Glutamatergic neuron (in vitro differentiated cells): ENCODE measurements around the gene UBE2L6. TPM values are rescaled to one million over a fixed set of nuclear protein-coding genes. Genes with fewer than 3 reads are reported as not detected.

Experiments used
- DNase-seq: peaks from one replicate; pipeline ENCODE4 v3.0.0; 2022
- H3K27ac Mint-ChIP-seq: one replicate; pipeline ENCODE4 v1.8.0; 2020; ENCODE audit warnings: mild to moderate bottlenecking, mixed read lengths, inconsistent platforms; ENCODE audit not compliant: unreplicated experiment
- H3K27me3 Mint-ChIP-seq: one replicate; pipeline ENCODE4 v1.8.0; 2020; ENCODE audit warnings: mild to moderate bottlenecking, moderate library complexity, mixed read lengths, inconsistent platforms; ENCODE audit not compliant: unreplicated experiment
- H3K36me3 Mint-ChIP-seq: one replicate; pipeline ENCODE4 v1.8.0; 2020; ENCODE audit warnings: mild to moderate bottlenecking, mixed read lengths, inconsistent platforms; ENCODE audit not compliant: unreplicated experiment
- H3K4me1 Mint-ChIP-seq: one replicate; pipeline ENCODE4 v1.8.0; 2020; ENCODE audit warnings: mild to moderate bottlenecking, low read depth, mixed read lengths, inconsistent platforms; ENCODE audit not compliant: unreplicated experiment
- H3K4me3 Mint-ChIP-seq: one replicate; pipeline ENCODE4 v1.8.0; 2020; ENCODE audit warnings: mild to moderate bottlenecking, mixed read lengths, inconsistent platforms; ENCODE audit not compliant: unreplicated experiment
- H3K9me3 Mint-ChIP-seq: one replicate; pipeline ENCODE4 v1.8.0; 2020; ENCODE audit warnings: mild to moderate bottlenecking, moderate library complexity, mixed read lengths, inconsistent platforms; ENCODE audit not compliant: unreplicated experiment
- total RNA-seq: library from RNA; stranded (reverse); fragmentation: NEBNext Ultra II Directional; extraction: Animal tissue kit (Norgen Biotek cat#: 25700); gene quantifications from one replicate; pipeline ENCODE4 v1.2.1, GENCODE V29; 2021; ENCODE audit not compliant: unreplicated experiment
- TF ChIP-seq, protein P1 (sequence below): fragments of 200-600 bp; sonication (generic); IDR thresholded peaks from one replicate; pipeline ENCODE4 v1.5.0; 2021; ENCODE audit not compliant: partially characterized antibody, unreplicated experiment

Gene UBE2L6
- total RNA-seq, 1 donor from 2014 or later, result 199 TPM

DNA sequence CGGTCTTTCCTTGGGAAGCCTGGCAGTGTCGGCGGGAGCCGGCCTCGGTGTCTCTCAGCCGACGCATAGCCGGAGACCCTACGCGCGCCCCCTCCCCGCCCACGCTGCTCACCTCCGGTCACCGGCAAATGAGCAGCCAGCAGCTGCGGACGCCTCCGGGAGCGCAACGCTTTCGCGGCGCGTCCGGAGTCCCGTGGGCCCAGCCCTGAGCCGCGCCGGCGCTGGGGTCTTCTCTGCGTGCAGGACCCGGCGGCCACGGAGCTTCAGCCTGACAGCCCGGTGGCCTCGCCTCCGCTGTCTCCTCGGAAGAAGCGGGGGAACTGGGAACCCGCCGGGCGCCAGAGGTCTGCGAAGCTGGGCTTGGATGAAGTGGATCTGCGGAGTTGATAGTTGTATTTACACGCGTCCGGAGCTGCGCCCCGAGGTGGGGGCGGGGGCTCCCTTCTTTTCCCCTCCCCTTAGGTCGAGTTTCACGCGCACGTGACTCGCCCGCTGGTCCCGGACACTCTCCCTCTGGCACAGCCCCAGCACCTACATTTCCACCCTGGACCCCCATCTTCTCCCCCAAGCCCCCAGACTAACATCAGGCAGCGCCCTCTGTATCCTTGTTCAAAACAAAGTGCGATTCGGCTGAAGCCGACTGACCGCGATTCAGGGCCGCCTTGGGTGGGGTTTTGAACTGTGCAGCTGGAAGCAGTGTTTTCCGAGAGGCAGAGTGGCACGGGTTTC is 52.0 kb downstream of the UBE2L6 start, which contains the start of gene SLC43A1:
Gene SLC43A1 (minus strand): TSS at position 371 of the 729 bp plus-strand sequence. CDS start 1,591 bp downstream, outside the sequence.
- peak; percentile 58 for DNase-seq
- Mint-ChIP-seq H3K4me3 (peak within 1 kb of the TSS; percentile 95), H3K36me3 (no peaks in the 10 kb centered on the region), H3K27me3 (peaks cover 15% of the 10 kb centered on the region), H3K27ac (peak within 1 kb of the TSS; percentile 28), H3K9me3 (peaks cover 2% of the 10 kb centered on the region), H3K4me1 (no peaks in the 10 kb centered on the region)
- TF ChIP-seq, protein P1, sequence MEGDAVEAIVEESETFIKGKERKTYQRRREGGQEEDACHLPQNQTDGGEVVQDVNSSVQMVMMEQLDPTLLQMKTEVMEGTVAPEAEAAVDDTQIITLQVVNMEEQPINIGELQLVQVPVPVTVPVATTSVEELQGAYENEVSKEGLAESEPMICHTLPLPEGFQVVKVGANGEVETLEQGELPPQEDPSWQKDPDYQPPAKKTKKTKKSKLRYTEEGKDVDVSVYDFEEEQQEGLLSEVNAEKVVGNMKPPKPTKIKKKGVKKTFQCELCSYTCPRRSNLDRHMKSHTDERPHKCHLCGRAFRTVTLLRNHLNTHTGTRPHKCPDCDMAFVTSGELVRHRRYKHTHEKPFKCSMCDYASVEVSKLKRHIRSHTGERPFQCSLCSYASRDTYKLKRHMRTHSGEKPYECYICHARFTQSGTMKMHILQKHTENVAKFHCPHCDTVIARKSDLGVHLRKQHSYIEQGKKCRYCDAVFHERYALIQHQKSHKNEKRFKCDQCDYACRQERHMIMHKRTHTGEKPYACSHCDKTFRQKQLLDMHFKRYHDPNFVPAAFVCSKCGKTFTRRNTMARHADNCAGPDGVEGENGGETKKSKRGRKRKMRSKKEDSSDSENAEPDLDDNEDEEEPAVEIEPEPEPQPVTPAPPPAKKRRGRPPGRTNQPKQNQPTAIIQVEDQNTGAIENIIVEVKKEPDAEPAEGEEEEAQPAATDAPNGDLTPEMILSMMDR, result no peak

DNA sequence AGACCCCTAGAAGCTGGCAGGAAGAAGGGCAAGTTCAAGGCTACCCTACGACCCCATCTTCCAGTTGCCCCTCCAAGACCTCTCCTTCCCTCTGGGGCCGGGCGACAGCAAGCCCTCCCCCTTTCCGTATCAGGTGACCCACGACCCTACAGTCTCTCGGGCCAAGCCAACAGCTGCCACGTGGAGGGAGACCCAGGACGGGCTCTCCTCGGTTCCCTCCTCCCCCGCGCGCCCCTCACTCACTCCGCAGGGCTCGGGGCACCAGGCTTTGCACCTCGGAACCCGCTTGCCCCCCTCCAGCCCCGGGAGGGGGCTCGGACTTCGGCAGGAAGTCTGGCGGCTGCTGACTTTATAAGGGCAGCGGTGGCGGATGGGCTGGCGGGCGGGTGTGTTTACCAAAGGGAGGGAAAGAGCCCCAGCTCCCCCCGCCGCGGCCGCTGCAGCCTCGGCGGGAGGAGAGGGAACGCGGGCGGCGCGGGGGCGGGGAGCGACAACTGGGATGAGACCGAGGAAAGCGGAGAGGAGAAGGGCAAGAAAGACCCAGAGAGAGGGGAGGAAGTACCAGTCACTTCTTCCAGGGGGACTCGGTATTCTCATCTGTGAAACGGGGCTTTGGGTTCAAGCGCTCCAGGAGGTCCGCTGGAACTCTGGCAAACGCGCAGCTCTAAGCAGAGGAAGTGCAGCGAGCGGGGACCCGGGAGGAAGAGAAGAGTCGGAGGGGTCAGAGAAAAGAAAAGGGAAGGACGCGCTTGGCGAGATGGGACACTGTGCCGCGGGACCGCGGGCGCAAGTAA is 52.7 kb downstream of the UBE2L6 start:
- Mint-ChIP-seq H3K36me3 (no peaks in the 10 kb centered on the region), H3K27ac (no peak overlapping the region), H3K9me3 (peaks cover 2% of the 10 kb centered on the region), H3K4me1 (no peaks in the 10 kb centered on the region), H3K4me3 (peak overlapping the region; percentile 95), H3K27me3 (peaks cover 16% of the 10 kb centered on the region)
- TF ChIP-seq, protein P1, result no peak
- peak; percentile 43 for DNase-seq

DNA sequence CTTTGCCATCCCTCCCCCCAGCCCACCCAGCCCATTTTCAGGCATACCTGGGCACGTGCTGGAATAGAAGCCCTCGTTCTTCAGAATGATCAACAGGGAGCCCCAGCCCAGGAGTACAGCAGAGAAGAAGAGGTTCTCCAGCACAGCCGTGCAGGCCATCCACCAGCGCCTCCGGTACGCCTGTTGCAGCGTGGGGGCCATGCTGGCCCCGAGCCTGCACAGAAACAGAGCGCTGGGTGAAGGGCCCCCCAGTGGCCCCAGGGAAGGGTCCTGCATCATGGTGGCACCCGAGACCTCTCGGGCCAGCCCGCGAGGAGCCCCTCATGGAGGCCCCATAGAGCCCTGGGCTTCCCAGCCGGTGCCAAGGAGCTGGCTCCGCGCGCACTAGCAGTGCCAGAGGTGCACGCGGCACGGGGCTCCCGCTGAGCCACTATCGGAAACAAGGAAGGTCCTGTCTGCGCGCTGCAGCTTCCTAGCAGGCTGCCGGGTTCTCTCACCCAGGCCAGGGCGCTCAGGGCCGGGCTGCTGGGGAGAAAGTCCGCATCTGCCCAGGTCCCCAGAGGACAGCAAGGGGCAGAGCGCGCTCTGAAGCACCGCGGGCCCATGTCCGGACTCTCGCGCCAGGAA is 53.4 kb downstream of the UBE2L6 start:
- H3K4me1 Mint-ChIP-seq, result no peaks in the 10 kb centered on the region
- TF ChIP-seq, protein P1, result no peak
- DNase-seq, result peak; percentile 42
- peaks cover 17% of the 10 kb centered on the region for H3K27me3 Mint-ChIP-seq
- H3K9me3 Mint-ChIP-seq, result peaks cover 2% of the 10 kb centered on the region
- H3K4me3 Mint-ChIP-seq, result peak overlapping the region; percentile 75
- H3K36me3 Mint-ChIP-seq, result no peaks in the 10 kb centered on the region
- no peak overlapping the region for H3K27ac Mint-ChIP-seq

DNA sequence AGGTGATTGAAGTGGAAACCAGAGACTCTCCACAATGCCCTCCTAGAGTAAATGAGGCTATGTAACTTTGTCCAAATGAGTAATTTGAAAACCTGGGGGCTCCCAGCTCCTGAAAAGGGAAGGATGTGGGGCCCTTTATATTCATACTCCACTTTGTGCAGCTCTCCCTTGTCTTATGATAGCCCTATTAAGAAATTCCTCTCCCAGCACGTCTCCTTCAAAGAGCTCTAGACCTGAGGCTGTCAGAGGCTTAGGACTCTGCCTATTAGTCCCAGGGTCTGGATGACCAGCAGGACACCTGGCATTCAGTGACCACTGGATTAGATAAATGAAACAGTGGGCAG is 54.0 kb downstream of the UBE2L6 start:
- TF ChIP-seq, protein P1, result no peak
- H3K4me3 Mint-ChIP-seq, result no peak overlapping the region
- H3K36me3 Mint-ChIP-seq, result no peaks in the 10 kb centered on the region
- peaks cover 15% of the 10 kb centered on the region for H3K27me3 Mint-ChIP-seq
- DNase-seq, result no peak
- H3K4me1 Mint-ChIP-seq, result no peaks in the 10 kb centered on the region
- peaks cover 2% of the 10 kb centered on the region for H3K9me3 Mint-ChIP-seq
- no peak overlapping the region for H3K27ac Mint-ChIP-seq
